ENCODE measurements around the gene DRP2. TPM values are rescaled to one million over a fixed set of nuclear protein-coding genes. Genes with fewer than 3 reads are reported as not detected.

DRP2 gene
- total RNA-seq, 1 donor from 2014 or later = 381 TPM

Other genes with a start within 250 kb of the DRP2 start
- 14.5 TPM for gene TRMT2B, start 167.7 kb upstream of the DRP2 start, total RNA-seq
- gene TMEM35A, start 140.9 kb upstream of the DRP2 start, total RNA-seq = 2.3 TPM
- 4.9 TPM for gene CENPI, start 121.6 kb upstream of the DRP2 start, total RNA-seq
- gene TAF7L, start 71.5 kb downstream of the DRP2 start, total RNA-seq = 0.18 TPM
- gene TIMM8A, start 129.0 kb downstream of the DRP2 start, total RNA-seq = 6.1 TPM
- gene BTK, start 166.4 kb downstream of the DRP2 start, total RNA-seq = 9.7 TPM
- 172 TPM for gene RPL36A, start 171.2 kb downstream of the DRP2 start, total RNA-seq
- gene GLA, start 188.1 kb downstream of the DRP2 start, total RNA-seq = 19.9 TPM
- gene HNRNPH2, start 188.4 kb downstream of the DRP2 start, total RNA-seq = 57.9 TPM